Measurements from ENCODE around the gene CNNM2. TPM values are rescaled to one million over a fixed set of nuclear protein-coding genes. Genes with fewer than 3 reads are reported as not detected.

Gene CNNM2
- total RNA-seq, 1 experiment from 2014 or later = 23.5 TPM

DNA sequence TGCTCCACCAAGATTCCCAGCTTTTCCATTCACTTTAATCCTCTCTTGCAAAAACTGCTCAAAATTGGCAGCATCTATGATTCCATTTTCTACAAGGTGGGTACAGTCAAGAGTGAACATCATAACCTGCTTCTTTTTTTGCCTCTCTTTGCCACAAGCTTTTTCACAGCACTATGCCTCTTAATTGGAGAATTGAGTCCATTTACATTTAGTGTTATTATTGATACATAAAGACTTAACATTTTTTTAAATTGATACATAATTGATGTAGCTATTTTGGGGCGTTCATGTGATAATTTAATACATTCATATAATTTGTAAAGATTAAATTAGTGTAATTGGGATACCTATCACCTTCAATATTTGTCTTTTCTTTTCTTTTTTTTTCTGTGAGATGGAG, 30.0 kb upstream of the CNNM2 start:
- H3K36me3 Mint-ChIP-seq = 0 out of 2 replicates have a peak, but pooled peaks cover 4% of the 10 kb centered on the region
- TF ChIP-seq SMAD3 (CRISPR knock-in tag; IDR thresholded peaks at IDR 0.05; ENCODE audit: borderline replicate concordance) = no peak
- no peak for TF ChIP-seq ZNF263 (CRISPR knock-in tag; IDR thresholded peaks at IDR 0.05; ENCODE audit: low read depth)
- TF ChIP-seq, protein P1, sequence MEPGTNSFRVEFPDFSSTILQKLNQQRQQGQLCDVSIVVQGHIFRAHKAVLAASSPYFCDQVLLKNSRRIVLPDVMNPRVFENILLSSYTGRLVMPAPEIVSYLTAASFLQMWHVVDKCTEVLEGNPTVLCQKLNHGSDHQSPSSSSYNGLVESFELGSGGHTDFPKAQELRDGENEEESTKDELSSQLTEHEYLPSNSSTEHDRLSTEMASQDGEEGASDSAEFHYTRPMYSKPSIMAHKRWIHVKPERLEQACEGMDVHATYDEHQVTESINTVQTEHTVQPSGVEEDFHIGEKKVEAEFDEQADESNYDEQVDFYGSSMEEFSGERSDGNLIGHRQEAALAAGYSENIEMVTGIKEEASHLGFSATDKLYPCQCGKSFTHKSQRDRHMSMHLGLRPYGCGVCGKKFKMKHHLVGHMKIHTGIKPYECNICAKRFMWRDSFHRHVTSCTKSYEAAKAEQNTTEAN (CRISPR knock-in tag; IDR thresholded peaks at IDR 0.05) = no peak
- no peak for TF ChIP-seq EMX1 (CRISPR knock-in tag; IDR thresholded peaks at IDR 0.05)
- TF ChIP-seq, protein P2, sequence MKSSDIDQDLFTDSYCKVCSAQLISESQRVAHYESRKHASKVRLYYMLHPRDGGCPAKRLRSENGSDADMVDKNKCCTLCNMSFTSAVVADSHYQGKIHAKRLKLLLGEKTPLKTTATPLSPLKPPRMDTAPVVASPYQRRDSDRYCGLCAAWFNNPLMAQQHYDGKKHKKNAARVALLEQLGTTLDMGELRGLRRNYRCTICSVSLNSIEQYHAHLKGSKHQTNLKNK (CRISPR knock-in tag; IDR thresholded peaks at IDR 0.05) = no peak
- TF ChIP-seq, protein P3, sequence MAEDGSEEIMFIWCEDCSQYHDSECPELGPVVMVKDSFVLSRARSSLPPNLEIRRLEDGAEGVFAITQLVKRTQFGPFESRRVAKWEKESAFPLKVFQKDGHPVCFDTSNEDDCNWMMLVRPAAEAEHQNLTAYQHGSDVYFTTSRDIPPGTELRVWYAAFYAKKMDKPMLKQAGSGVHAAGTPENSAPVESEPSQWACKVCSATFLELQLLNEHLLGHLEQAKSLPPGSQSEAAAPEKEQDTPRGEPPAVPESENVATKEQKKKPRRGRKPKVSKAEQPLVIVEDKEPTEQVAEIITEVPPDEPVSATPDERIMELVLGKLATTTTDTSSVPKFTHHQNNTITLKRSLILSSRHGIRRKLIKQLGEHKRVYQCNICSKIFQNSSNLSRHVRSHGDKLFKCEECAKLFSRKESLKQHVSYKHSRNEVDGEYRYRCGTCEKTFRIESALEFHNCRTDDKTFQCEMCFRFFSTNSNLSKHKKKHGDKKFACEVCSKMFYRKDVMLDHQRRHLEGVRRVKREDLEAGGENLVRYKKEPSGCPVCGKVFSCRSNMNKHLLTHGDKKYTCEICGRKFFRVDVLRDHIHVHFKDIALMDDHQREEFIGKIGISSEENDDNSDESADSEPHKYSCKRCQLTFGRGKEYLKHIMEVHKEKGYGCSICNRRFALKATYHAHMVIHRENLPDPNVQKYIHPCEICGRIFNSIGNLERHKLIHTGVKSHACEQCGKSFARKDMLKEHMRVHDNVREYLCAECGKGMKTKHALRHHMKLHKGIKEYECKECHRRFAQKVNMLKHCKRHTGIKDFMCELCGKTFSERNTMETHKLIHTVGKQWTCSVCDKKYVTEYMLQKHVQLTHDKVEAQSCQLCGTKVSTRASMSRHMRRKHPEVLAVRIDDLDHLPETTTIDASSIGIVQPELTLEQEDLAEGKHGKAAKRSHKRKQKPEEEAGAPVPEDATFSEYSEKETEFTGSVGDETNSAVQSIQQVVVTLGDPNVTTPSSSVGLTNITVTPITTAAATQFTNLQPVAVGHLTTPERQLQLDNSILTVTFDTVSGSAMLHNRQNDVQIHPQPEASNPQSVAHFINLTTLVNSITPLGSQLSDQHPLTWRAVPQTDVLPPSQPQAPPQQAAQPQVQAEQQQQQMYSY (CRISPR knock-in tag; IDR thresholded peaks at IDR 0.05) = no peak
- TF ChIP-seq, protein P4, sequence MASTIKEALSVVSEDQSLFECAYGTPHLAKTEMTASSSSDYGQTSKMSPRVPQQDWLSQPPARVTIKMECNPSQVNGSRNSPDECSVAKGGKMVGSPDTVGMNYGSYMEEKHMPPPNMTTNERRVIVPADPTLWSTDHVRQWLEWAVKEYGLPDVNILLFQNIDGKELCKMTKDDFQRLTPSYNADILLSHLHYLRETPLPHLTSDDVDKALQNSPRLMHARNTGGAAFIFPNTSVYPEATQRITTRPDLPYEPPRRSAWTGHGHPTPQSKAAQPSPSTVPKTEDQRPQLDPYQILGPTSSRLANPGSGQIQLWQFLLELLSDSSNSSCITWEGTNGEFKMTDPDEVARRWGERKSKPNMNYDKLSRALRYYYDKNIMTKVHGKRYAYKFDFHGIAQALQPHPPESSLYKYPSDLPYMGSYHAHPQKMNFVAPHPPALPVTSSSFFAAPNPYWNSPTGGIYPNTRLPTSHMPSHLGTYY (CRISPR knock-in tag; IDR thresholded peaks at IDR 0.05) = no peak
- TF ChIP-seq CREM (CRISPR knock-in tag; IDR thresholded peaks at IDR 0.05) = no peak
- no peak for TF ChIP-seq GABPB1 (CRISPR knock-in tag; IDR thresholded peaks at IDR 0.05)
- no peak for TF ChIP-seq JAZF1 (CRISPR knock-in tag; IDR thresholded peaks at IDR 0.05)
- no peak for TF ChIP-seq ESRRA (CRISPR knock-in tag; IDR thresholded peaks at IDR 0.05; ENCODE audit: borderline replicate concordance)
- TF ChIP-seq, protein P5, sequence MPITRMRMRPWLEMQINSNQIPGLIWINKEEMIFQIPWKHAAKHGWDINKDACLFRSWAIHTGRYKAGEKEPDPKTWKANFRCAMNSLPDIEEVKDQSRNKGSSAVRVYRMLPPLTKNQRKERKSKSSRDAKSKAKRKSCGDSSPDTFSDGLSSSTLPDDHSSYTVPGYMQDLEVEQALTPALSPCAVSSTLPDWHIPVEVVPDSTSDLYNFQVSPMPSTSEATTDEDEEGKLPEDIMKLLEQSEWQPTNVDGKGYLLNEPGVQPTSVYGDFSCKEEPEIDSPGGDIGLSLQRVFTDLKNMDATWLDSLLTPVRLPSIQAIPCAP (CRISPR knock-in tag; IDR thresholded peaks at IDR 0.05) = no peak
- TF ChIP-seq, protein P6, sequence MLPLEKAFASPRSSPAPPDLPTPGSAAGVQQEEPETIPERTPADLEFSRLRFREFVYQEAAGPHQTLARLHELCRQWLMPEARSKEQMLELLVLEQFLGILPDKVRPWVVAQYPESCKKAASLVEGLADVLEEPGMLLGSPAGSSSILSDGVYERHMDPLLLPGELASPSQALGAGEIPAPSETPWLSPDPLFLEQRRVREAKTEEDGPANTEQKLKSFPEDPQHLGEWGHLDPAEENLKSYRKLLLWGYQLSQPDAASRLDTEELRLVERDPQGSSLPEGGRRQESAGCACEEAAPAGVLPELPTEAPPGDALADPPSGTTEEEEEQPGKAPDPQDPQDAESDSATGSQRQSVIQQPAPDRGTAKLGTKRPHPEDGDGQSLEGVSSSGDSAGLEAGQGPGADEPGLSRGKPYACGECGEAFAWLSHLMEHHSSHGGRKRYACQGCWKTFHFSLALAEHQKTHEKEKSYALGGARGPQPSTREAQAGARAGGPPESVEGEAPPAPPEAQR (CRISPR knock-in tag; IDR thresholded peaks at IDR 0.05) = no peak
- no peak for TF ChIP-seq ELF4 (CRISPR knock-in tag; IDR thresholded peaks at IDR 0.05; ENCODE audit: low read depth)
- no peak for TF ChIP-seq RORB (CRISPR knock-in tag; IDR thresholded peaks at IDR 0.05)
- TF ChIP-seq CBFB (CRISPR knock-in tag; IDR thresholded peaks at IDR 0.05; ENCODE audit: low read depth) = no peak
- TF ChIP-seq, protein P7, sequence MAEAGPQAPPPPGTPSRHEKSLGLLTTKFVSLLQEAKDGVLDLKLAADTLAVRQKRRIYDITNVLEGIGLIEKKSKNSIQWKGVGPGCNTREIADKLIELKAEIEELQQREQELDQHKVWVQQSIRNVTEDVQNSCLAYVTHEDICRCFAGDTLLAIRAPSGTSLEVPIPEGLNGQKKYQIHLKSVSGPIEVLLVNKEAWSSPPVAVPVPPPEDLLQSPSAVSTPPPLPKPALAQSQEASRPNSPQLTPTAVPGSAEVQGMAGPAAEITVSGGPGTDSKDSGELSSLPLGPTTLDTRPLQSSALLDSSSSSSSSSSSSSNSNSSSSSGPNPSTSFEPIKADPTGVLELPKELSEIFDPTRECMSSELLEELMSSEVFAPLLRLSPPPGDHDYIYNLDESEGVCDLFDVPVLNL (CRISPR knock-in tag; IDR thresholded peaks at IDR 0.05; ENCODE audit: borderline replicate concordance, low read depth) = no peak
- TF ChIP-seq MXD4 (CRISPR knock-in tag; IDR thresholded peaks at IDR 0.05; ENCODE audit: borderline replicate concordance) = no peak
- H3K27ac Mint-ChIP-seq = no peak overlapping the region
- no peak overlapping the region for H3K4me3 Mint-ChIP-seq
- ATAC-seq (no peak), DNase-seq (ENCODE audit: low spot score) (no peak)
- H3K9me3 Mint-ChIP-seq = no peaks in the 10 kb centered on the region
- CTCF ChIA-PET = no interaction called here
- H3K4me1 Mint-ChIP-seq = no peaks in the 10 kb centered on the region
- POLR2A ChIA-PET = no interaction called here
- no peaks in the 10 kb centered on the region for H3K27me3 Mint-ChIP-seq (ENCODE audit: low read depth)

All from WTC11 (cell line).